Measurements from ENCODE around the gene ZNF836. TPM values are rescaled to one million over a fixed set of nuclear protein-coding genes. Genes with fewer than 3 reads are reported as not detected.
A peak's percentile ranks its signal among the peaks of the same experiment; 100 is the strongest.

Gene ZNF836
- total RNA-seq = 10 to 100 TPM; 10.2 to 21.8 (median 16.4) TPM

DNA sequence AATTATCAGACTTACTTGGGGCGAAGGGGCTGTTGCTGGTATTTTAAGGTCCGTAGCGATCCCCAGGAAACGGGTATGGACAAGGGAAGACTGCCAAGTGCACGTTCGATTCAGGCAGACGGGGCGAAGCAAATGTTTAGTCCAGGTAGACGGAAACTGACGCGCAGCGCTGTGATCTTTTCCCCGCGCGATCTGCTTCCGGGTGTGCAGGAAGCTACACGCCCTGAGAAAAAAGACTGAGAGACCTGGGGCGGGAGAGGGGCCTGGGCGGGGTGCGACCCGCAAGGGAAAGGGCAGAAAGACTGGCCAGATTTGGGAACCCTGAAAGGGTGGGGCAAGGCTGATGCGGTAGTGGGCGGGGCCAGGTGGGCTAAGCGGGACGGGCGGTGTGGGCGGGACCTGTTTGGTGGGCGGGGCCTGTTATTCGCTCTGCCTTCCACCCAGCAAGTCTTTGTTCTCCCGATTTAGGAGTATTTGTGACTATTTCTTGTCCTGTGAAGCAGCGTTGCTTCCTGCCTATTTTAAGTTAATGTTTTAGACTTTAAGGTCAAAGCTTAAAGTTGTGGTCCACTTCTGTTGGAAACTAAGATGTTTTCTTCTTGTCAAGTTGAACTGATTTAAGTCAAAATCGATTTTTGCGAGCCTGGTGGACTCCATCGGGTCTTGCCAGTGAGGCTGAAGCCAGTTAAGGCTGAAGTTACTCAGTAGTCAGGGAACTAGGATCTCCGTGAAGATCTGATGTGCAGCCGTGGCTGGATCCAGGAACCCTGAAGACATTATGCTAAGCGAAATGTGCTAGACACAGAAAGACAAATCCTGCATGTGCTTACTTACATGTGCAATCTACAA is at the start of gene ZNF836:
Gene ZNF836 (minus strand): TSS at position 301 of the 849 bp plus-strand sequence. CDS start 3,549 bp downstream, outside the sequence.
- no peak for TF ChIP-seq POLR2A (IDR thresholded peaks at IDR 0.05)
- peak in 1 of 3 donors; percentile 42 for TF ChIP-seq POLR2AphosphoS5 (IDR thresholded peaks at IDR 0.05)
- TF ChIP-seq, protein P1, sequence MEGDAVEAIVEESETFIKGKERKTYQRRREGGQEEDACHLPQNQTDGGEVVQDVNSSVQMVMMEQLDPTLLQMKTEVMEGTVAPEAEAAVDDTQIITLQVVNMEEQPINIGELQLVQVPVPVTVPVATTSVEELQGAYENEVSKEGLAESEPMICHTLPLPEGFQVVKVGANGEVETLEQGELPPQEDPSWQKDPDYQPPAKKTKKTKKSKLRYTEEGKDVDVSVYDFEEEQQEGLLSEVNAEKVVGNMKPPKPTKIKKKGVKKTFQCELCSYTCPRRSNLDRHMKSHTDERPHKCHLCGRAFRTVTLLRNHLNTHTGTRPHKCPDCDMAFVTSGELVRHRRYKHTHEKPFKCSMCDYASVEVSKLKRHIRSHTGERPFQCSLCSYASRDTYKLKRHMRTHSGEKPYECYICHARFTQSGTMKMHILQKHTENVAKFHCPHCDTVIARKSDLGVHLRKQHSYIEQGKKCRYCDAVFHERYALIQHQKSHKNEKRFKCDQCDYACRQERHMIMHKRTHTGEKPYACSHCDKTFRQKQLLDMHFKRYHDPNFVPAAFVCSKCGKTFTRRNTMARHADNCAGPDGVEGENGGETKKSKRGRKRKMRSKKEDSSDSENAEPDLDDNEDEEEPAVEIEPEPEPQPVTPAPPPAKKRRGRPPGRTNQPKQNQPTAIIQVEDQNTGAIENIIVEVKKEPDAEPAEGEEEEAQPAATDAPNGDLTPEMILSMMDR (IDR thresholded peaks at IDR 0.05) = no peak
- no peaks in the 10 kb centered on the region for H3K9me3 ChIP-seq
- H3K27ac ChIP-seq = peak within 1 kb of the TSS; percentile 86 to 94
- peaks cover 6% of the 10 kb centered on the region for H3K36me3 ChIP-seq
- H3K4me1 ChIP-seq = peaks cover 0 to 6% of the 10 kb centered on the region in 2 donors
- H3K4me3 ChIP-seq = peak within 1 kb of the TSS; percentile 73 to 90 (median 86)
- intact Hi-C loops (cut with DNase I; ENCODE audit: low total_unique reads) = loop anchor here (2.0 kb wide), 1 partner anchor 19 kb away; the partner anchor contains the start of gene PPP2R1A
- peak; percentile 86 to 88 for DNase-seq (ENCODE audit: low spot score in 2 of 2)
- no peaks in the 10 kb centered on the region for H3K27me3 ChIP-seq

DNA sequence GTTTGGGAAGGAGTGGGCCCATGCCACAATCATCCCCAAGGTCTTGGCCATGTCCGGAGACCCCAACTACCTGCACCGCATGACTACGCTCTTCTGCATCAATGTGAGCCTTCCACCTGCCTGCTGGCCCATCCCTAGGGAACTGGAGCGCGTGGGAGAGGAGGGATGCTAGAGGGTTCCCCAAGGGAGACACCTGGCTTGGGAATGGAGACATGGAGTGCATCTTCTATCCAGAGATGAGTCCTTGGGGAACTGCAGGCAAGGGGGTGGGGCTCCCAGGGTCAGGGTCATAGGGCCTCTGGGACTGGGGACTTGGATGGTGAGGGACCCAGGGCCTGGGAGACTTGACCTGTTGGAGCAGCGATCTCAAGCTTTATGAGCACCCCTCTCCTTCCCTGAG is 49.6 kb upstream of the ZNF836 start:
- H3K27ac ChIP-seq = no peak overlapping the region
- peaks cover 43% of the 10 kb centered on the region for H3K36me3 ChIP-seq
- intact Hi-C loops (cut with DNase I; ENCODE audit: low total_unique reads) = no loop called here
- no peaks in the 10 kb centered on the region for H3K27me3 ChIP-seq
- H3K4me1 ChIP-seq = no peaks in the 10 kb centered on the region
- DNase-seq (ENCODE audit: low spot score in 2 of 2) = no peak
- H3K4me3 ChIP-seq = no peak overlapping the region
- TF ChIP-seq, protein P1 (IDR thresholded peaks at IDR 0.05) = no peak
- no peak for TF ChIP-seq POLR2AphosphoS5 (IDR thresholded peaks at IDR 0.05)
- no peak for TF ChIP-seq POLR2A (IDR thresholded peaks at IDR 0.05)
- H3K9me3 ChIP-seq = no peaks in the 10 kb centered on the region

DNA sequence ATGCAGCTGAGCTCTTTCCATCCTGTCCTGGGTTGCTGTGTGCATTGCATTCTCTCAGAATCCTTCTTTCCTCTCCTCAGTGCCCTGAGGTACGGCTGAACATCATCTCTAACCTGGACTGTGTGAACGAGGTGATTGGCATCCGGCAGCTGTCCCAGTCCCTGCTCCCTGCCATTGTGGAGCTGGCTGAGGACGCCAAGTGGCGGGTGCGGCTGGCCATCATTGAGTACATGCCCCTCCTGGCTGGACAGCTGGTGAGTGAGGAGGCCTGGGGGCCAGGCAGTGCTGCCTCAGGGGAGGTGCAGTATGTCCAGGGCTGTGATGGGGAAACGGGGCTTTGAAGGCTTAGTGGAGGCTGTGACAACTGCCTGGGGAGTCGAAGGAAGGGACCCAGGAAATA is 48.2 kb upstream of the ZNF836 start:
- Histone ChIP-seq H3K36me3 (peaks cover 34% of the 10 kb centered on the region), H3K27me3 (no peaks in the 10 kb centered on the region), H3K4me1 (no peaks in the 10 kb centered on the region), H3K27ac (no peak overlapping the region), H3K9me3 (no peaks in the 10 kb centered on the region), H3K4me3 (no peak overlapping the region)
- no peak for DNase-seq (ENCODE audit: low spot score in 2 of 2)
- TF ChIP-seq POLR2AphosphoS5 (IDR thresholded peaks at IDR 0.05) (no peak), POLR2A (IDR thresholded peaks at IDR 0.05) (no peak)
- TF ChIP-seq, protein P1 (IDR thresholded peaks at IDR 0.05) = no peak
- intact Hi-C loops (cut with DNase I; ENCODE audit: low total_unique reads) = no loop called here

DNA sequence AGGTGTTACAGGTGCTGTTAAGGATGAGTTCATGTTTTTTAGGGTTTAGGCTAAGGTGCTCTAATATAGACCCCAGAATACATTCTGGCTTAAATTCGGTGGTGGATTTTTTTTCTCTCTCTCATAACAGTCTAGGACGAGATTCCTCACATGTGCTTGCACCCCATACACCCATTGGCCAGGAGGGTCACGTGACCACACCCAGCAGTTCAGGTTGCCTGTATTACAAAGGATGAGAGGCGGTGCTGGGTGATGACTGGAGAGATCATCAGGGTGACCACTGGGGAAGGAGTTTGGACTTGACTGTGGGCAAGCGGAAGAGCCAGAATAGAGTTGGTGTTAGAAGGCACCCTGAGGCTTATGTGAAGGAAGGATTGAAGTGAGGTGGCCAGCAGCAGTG is 46.2 kb upstream of the ZNF836 start:
- TF ChIP-seq POLR2A (IDR thresholded peaks at IDR 0.05) = no peak
- TF ChIP-seq POLR2AphosphoS5 (IDR thresholded peaks at IDR 0.05) = no peak
- TF ChIP-seq, protein P1 (IDR thresholded peaks at IDR 0.05) = no peak
- Histone ChIP-seq H3K4me3 (no peak overlapping the region), H3K9me3 (no peaks in the 10 kb centered on the region), H3K4me1 (no peaks in the 10 kb centered on the region), H3K27me3 (no peaks in the 10 kb centered on the region), H3K36me3 (peaks cover 30% of the 10 kb centered on the region), H3K27ac (no peak overlapping the region)
- intact Hi-C loops (cut with DNase I; ENCODE audit: low total_unique reads) = no loop called here
- DNase-seq (ENCODE audit: low spot score in 2 of 2) = no peak

DNA sequence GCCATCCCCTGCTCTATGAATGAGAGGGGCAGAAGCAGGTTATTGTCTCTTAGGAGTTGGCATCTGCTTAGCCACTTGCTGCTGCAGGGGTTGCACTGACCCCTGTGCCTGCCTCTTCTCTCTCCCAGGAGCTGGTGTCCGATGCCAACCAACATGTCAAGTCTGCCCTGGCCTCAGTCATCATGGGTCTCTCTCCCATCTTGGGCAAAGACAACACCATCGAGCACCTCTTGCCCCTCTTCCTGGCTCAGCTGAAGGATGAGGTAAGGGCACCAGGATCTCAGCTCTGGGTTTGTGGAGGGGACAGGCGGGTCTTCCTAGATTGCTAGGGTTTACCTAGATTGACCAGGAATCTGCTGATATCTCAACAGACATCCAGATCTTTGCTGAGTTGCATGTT is 45.0 kb upstream of the ZNF836 start:
- TF ChIP-seq POLR2AphosphoS5 (IDR thresholded peaks at IDR 0.05) (no peak), POLR2A (IDR thresholded peaks at IDR 0.05) (no peak)
- TF ChIP-seq, protein P1 (IDR thresholded peaks at IDR 0.05) = no peak
- intact Hi-C loops (cut with DNase I; ENCODE audit: low total_unique reads) = no loop called here
- no peaks in the 10 kb centered on the region for H3K9me3 ChIP-seq
- no peak overlapping the region for H3K27ac ChIP-seq
- no peaks in the 10 kb centered on the region for H3K4me1 ChIP-seq
- H3K36me3 ChIP-seq = peaks cover 24% of the 10 kb centered on the region
- no peaks in the 10 kb centered on the region for H3K27me3 ChIP-seq
- no peak overlapping the region for H3K4me3 ChIP-seq
- no peak for DNase-seq (ENCODE audit: low spot score in 2 of 2)
